Ovary (tissue), 3 donors: ENCODE data around the gene GPS2.

Experiments
- EP300 ChIP-seq: sonication (generic); formaldehyde crosslinking; IDR thresholded peaks from one replicate; pipeline ENCODE4 v1.6.1; 2017; ENCODE audit warnings: antibody characterized with exemption
- TF ChIP-seq, protein P1 (sequence below), 3 donors: fragments of 450-650 bp in 2 of 3; fragments of 200-600 bp in 1 of 3; IDR thresholded peaks; one replicate each; pipeline versions ENCODE4 v1.5.1 to v1.8.0; 2016 to 2022; ENCODE audit warnings: antibody characterized with exemption in 3 of 3, mild to moderate bottlenecking in 1 of 3
- donor health status: DM: no; HTN: no; CAD: no.

DNA sequence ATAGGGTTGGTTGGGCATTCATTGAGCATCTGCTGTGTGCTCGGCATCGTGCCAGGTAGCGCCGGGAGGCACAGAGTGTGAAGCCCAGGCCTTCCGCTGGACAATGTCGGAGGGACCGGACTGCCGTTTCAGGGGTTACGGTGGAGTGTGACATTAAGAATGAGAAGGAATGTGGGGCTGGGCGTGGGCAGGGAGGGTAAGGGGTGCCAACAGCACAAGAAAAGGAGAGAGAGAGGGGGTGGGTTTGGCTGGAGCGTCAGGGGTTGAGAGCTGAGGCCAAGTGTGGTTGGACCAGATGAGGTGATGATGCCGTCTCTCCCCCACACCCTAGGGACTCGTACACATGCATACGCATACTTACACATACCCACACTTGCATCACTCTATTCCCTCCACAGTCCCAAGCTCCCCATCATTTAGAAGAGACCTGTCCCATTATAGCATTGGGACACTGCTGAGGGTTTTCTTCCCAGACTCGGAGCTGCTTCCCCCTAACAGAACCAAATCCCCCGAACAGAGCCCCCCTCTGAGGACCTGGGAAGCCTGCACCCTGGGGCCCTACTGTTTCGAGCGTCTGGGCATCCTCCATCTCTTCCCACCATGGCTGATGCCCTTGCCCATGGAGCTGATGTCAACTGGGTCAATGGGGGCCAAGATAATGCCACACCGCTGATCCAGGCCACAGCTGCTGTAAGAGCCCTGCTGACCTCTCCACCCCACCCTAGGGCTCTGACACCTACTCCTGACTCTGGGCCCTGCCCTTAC lies 33.5 kb upstream of the GPS2 start:
- TF ChIP-seq, protein P1, sequence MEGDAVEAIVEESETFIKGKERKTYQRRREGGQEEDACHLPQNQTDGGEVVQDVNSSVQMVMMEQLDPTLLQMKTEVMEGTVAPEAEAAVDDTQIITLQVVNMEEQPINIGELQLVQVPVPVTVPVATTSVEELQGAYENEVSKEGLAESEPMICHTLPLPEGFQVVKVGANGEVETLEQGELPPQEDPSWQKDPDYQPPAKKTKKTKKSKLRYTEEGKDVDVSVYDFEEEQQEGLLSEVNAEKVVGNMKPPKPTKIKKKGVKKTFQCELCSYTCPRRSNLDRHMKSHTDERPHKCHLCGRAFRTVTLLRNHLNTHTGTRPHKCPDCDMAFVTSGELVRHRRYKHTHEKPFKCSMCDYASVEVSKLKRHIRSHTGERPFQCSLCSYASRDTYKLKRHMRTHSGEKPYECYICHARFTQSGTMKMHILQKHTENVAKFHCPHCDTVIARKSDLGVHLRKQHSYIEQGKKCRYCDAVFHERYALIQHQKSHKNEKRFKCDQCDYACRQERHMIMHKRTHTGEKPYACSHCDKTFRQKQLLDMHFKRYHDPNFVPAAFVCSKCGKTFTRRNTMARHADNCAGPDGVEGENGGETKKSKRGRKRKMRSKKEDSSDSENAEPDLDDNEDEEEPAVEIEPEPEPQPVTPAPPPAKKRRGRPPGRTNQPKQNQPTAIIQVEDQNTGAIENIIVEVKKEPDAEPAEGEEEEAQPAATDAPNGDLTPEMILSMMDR (IDR thresholded peaks at IDR 0.05): no peak
- TF ChIP-seq EP300: no peak
